ENCODE results near the gene LYRM1.

GRCh38 chr16:20899071-20899470 is 1.5 kb upstream of the LYRM1 start:
- TF ChIP-seq CTCF (IDR thresholded peaks at IDR 0.05) (no peak), EP300 (IDR thresholded peaks at IDR 0.05) (peak in 1 of 2 donors; percentile 17)

Measured in tibial nerve (tissue), 4 donors.